ENCODE data around the gene CYP27A1.
"Not testable (repeated sequence)": the region's sequence is repeated elsewhere in the genome, so short reads cannot be mapped to it uniquely, and the experiment has no call there.

CYP27A1 gene

DNA sequence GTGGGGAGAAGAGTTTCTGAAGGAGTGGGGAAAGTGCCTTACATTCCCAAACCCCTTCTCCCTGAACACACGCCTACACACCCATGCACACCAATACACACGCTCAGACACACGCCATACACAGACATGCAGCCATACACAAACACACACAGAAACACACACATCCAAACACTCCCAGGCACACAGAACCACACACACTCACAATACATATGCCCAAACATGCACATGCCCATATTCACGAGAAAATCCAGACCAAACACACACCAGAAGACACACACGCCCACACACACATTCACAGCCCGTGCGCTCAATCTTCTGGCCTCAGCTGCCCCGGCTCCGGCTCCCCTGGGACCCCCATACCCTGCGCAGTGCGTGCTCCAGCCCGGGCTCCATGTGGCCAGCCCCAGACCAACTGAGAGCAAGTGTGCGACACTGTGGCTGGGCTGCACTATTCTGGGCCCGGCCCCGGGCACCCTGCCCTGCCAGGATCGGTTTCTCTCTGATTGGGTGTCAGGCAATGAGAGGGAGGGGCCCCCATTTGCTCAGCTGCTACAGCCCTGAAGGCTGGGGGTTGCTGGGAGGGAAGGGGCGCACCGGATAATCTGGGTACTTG is 49.5 kb downstream of the CYP27A1 start, which contains the start of gene PRKAG3:
PRKAG3 (minus strand) TSS at position 426 of the 613 bp plus-strand sequence.
- DNase-seq (ENCODE audit: low read depth, low spot score) = no peak

DNA sequence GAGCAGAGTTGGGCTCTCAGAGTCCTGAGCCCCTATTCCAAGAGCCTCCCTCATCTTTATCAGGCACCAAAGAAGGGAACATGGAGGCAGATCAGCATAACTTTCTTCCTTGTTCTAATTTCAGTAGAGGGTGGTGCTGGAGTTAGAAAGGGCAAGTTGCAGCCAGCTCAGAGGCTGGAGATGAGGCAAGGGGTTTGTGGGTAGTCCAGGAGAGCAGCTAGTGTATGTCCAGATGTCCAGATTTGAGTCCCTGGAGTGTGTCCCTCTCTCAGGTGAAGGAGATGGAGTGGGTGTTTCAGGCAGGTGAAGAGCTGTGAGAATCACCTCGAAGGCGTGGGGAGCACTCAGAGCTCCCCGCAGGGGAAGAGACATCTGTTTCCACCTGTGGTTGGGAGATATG is 50.1 kb downstream of the CYP27A1 start:
- DNase-seq (ENCODE audit: low read depth, low spot score) = no peak

DNA sequence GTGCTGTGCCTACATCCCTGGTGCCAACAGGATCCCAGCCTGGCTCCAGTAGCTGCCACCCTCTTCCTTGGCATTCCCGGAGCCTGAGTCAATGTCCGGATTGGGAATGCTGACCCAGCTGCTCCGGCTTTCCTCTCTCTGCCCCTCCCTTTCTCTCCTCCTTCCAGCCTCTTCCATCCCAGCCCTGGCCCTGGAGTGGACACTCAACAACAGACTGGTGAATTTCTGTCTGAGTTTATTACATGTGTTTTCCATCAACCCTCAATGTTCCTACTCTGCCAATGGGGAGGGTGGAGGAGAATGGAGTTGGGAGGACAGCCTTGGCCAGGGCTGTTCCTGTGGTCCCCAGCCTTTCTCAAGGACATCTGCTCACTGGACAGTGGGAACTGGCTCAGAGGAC is 50.6 kb downstream of the CYP27A1 start:
- DNase-seq (ENCODE audit: low read depth, low spot score) = no peak

DNA sequence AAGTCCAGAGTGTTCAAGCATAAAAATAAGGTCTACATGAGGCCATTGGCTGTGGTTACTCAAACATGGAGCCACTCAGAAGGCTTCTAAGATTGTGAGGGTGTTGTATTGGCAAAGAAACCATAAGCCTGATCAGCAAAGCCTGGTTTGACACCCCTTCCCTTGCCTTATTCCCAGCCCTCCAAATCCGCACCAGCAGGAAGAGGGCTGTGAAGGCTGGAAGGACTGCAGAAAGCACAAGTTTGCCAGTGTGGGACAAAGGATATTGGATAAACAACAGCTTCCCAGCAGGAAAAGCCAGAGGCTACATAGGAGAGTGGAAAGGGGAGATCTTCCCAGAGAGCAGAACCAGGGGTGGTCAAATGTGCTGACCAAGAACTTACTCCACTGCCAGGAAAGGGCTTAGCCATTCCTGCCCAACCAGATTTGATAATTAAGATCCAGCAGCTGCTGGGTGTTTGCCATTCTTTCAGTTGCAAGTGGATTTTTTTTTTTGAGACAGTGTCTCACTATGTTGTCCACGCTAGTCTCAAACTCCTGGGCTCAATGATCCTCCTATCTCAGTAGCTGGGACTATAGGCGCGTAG is 51.2 kb downstream of the CYP27A1 start:
- DNase-seq (ENCODE audit: low read depth, low spot score) = peak; percentile 49

DNA sequence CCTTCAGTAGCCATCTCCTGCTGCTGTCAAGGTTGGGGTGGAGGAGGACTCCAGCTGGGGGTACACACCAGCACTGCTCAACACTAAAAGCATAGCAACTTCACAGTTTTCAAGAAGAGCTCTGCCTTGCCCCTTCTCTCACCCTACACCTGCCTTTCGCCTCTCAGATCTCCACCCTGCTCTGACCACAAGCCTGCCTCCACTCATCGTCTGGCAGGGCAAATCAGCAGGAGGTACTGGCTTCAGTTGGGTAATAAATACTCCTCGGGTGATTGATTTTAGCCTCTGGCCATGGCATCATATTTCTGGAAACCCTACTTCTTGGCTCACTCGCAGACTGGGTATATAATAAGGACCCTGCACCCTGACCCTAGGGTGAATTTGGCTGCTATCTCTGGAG is 52.7 kb downstream of the CYP27A1 start:
- no peak for DNase-seq (ENCODE audit: low read depth, low spot score)

DNA sequence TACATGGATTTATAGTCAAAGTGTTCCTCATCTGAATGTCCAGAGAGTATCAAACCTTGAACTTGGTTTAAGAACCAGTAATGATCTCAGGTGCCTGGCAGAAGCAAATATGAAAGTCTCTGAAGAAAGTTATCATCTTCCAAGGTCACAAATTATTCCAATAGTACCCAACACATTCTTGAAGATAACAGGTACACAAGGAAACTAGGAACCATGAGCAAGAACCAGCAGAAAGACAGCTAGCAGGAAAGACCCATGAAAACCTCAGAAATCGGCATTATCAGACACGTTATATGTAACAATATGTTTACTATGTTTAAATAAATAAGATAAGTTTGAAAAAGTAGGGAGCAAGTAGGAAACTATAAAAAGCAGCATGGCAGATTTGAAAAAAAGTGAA is 55.5 kb downstream of the CYP27A1 start:
- no peak for DNase-seq (ENCODE audit: low read depth, low spot score)

DNA sequence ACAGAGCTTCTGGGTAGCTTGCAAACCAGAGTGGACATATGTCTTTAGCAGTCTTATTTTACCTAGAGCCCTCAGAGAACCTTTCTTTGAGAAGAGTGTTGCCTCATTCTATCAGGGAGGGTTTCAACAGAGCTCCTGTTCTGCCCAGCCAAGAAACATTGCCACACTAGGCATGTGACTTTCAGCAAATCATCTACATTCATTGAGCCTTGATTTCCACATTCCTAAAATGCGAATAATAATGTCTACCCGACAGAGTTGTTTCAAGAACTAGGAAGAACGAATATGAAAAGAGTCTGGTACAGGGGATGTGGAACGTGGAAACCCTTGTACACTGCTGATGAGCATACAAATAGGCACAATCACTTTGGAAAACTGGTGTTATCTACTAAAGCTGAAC is 57.5 kb downstream of the CYP27A1 start:
- DNase-seq (ENCODE audit: low read depth, low spot score) = no peak

DNA sequence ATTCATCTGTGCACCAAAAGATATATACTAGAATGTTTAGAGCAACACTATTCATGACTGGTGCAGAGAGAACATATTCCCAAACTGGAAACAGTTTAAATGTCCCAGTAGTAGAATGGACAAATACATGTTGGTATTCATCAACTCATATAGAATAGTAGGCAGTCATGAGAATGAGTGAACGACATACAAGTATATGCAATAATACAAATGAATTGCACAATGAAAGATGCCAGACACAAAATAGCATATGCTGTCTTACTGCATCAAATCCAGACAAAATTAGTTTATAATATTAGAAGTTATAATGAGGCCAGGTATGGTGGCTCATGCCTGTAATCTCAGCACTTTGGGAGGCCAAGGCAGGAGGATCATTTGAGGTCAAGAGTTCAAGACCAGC is 57.9 kb downstream of the CYP27A1 start:
- no peak for DNase-seq (ENCODE audit: low read depth, low spot score)

- not testable (repeated sequence) for DNase-seq (ENCODE audit: low read depth, low spot score)
Measured at GRCh38 chr2:218844334-218844733, 62.4 kb downstream of the CYP27A1 start.

DNA sequence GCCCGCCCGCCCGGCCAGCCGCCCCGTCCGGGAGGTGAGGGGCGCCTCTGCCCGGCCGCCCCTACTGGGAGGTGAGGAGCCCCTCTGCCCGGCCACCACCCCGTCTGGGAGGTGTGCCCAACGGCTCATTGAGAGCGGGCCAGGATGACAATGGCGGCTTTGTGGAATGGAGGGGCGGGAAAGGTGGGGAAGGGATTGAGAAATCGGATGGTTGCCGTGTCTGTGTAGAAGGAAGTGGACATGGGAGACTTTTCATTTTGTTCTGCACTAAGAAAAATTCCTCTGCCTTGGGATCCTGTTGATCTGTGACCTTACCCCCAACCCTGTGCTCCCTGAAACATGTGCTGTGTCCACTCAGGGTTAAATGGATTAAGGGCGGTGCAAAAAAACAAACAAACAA is 65.0 kb downstream of the CYP27A1 start:
- DNase-seq (ENCODE audit: low read depth, low spot score) = not testable (repeated sequence)

GRCh38 chr2:218849721-218850120 is 67.8 kb downstream of the CYP27A1 start:
- no peak for DNase-seq (ENCODE audit: low read depth, low spot score)

GRCh38 chr2:218850796-218851195 is 68.8 kb downstream of the CYP27A1 start:
- no peak for DNase-seq (ENCODE audit: low read depth, low spot score)

GRCh38 chr2:218851286-218851685 is 69.3 kb downstream of the CYP27A1 start:
- DNase-seq (ENCODE audit: low read depth, low spot score) = no peak

GRCh38 chr2:218852911-218853667 is 71.1 kb downstream of the CYP27A1 start:
- peak; percentile 85 for DNase-seq (ENCODE audit: low read depth, low spot score)

- DNase-seq (ENCODE audit: low read depth, low spot score) = peak; percentile 86
Measured at GRCh38 chr2:218853766-218854165, 71.8 kb downstream of the CYP27A1 start.

GRCh38 chr2:218854860-218855259 is 72.9 kb downstream of the CYP27A1 start:
- DNase-seq (ENCODE audit: low read depth, low spot score) = no peak

GRCh38 chr2:218855305-218856166 is 73.6 kb downstream of the CYP27A1 start:
- DNase-seq (ENCODE audit: low read depth, low spot score) = no peak

- peak; percentile 78 for DNase-seq (ENCODE audit: low read depth, low spot score)
Measured at GRCh38 chr2:218856167-218856895, 74.4 kb downstream of the CYP27A1 start.

- DNase-seq (ENCODE audit: low read depth, low spot score) = no peak
Measured at GRCh38 chr2:218856896-218857243, 74.9 kb downstream of the CYP27A1 start.

DNA sequence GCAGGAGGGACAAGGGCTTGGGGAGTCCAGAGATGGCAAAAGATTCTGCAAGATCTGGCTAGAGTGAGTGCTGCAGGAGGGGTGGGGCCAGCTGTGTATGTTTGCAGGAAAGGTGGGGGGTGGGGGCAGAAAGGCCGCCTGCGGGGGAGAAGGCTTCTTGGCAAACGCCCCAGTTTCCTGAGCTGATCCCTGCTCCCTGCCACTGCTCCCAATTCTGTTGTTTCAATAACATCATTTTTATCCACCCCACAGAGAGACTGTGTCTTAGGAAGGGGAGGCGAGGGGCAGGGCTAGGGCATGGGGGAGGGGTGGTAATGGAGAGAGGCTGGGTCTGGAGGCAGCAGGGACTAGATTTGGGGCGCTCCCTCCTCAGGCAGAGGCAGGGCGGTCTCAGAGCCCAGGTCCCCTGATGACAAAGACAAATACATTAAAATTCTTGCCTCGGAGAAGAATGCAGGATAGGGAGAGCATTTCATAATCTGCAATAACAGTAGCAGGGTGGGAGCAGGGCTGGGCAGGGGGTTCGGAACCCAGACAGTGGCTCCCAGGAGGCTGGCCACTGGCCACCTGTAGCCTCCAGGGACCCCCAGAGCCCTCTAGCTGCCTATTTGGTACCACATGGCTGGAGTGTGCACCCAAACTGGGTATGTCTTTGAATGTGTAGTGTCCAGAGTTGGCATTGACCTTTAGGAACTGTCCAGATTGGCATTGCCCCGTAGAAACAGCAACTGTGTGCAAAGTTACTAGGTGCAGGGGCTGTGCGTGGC is 75.6 kb downstream of the CYP27A1 start:
- no peak for DNase-seq (ENCODE audit: low read depth, low spot score)

DNA sequence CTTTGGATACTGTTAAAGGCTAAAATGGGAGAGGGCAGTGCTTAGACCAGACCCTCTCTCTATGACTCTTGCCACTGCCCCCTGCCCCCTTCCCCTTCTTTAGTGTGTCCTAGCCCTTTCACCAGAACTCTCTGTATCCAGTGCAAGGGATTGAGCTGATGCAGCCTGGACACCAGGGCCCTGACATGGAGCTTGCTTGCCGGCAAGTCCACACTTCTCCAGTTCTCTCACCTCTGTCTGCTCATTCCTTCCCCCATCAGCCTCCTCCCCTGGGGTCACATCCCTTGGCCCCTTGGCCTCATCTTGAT is 76.1 kb downstream of the CYP27A1 start:
- DNase-seq (ENCODE audit: low read depth, low spot score) = no peak

Measured in ELF-1 (cell line).